ENCODE results near the gene FAM53B. TPM values are rescaled to one million over a fixed set of nuclear protein-coding genes. Genes with fewer than 3 reads are reported as not detected.

Gene FAM53B
- total RNA-seq, 1 donor from 2014 or later, result 16.3 TPM

DNA sequence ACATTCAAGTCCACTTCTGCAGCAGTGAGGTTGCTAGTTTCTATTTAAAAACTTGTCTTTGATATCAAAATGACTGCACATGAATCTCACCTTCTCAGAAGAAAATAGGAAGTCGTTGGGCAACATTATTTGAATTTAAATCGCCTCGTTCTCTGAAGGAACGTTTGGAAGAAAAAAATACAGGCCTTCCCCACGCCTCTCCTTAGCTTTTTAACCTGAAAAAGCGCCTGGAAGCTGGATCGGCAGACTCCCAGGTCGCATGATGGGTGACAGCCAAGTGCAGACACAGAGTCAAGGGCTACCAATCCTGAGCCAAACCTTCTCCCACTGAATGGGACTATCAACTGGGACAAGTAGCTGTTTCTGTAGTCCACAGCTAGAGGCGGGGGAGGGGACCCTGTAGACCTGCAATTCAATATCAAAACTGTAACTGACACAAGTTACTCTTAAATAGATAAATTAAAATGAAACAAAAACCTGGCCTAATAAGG, 2.2 kb downstream of the FAM53B start:
- no peak for DNase-seq

- peak; percentile 58 for DNase-seq
Measured at GRCh38 chr10:124741281-124741921, 2.8 kb downstream of the FAM53B start.

DNA sequence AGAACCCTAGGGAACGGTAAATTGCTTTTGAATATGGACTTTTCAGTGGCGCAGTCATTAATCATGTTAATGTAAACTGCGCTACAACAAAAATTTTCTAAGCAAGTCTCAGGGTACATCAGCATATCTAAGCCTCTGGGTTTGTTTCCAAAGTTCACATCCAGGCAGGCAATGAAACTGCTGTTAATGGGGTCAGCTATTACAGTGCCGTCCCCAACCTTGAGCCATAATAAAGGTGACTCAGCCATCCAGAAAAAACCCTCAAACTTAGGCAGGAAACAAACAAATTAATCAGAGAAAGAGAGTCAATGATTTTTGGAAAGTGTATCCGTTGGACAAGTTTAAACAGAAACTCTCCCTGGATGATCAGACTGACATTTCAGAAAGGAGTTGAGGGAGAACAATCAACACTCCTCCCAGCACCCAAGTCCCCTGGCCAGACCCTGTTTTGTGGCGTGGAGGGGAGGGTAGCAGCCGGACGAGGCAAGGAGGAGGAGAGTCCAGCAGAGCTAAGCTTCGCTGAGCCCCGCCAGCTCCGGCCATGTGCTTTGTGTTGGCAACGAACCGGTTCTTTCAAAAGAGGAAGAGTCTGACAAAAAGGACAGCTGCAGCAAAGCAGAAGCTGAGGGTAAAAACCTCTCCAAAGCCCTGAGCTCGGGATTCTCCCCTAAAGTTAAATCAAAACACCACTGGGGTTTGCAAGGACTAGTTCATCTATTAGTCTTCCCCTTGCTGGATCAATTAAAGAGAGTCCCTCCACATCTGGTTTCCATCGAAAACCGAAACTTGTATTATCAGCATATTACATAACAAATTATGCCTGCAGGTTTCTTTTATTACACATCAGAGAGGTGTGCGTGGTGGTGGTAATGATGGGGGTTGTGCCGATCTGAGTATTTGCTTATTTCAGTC, 3.6 kb downstream of the FAM53B start:
- DNase-seq, result peak; percentile 55

DNA sequence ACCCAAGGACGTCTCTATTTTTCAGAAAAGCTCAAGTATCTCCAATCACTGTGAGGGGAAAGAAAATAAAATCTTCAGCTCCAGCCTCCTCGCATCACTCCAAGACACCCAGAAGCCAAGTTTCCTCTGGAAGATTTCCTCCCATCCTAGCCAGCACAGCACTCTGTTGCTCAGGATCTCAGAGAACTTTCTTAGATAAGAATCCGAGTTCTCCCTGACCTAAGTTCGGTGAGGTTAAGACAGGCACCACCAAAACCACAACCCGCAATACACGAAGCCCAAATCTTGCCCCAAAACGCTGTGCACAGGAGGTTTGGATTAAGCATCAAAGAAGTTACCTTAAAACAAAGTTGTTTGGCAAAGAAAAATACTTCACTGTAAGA, 4.2 kb downstream of the FAM53B start:
- peak; percentile 59 for DNase-seq

DNA sequence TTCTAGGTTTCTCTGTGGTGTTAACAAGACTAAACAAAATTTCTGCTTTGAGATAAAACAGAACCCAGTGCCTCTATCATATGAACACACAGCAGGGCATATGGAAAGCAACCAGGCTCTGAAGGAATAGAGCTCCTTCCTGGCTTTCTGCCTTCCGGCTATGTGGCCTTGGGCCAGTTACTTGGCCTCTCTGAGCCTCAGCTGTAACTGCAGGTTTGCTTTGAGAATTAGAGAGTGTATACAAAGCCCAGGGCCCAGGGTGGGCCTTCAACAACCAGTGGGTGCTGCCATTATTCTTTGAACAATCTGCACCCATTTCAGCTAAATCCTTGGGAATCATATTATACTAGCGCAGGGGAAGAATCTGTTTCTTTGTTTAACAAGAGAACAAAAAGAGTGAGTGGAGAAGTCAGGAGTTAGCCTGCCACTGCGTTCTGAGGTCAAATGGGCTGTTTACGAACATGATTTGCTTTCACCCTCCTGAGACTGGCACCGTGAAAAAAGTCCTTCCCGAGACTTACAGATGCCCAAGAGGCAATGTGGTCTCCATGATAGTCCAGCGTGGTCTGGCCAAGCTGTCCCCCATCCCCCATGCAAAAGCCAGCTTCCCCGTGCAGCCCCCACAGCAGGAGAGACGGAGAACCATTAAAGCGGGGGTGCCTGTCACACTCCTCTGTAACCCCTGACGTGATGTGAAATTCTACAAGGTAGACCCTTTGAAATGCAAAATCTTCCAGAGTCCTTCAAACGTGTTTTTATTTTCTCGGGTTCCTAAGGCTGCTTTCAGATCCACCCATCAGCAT, 4.9 kb downstream of the FAM53B start:
- DNase-seq, result no peak

DNA sequence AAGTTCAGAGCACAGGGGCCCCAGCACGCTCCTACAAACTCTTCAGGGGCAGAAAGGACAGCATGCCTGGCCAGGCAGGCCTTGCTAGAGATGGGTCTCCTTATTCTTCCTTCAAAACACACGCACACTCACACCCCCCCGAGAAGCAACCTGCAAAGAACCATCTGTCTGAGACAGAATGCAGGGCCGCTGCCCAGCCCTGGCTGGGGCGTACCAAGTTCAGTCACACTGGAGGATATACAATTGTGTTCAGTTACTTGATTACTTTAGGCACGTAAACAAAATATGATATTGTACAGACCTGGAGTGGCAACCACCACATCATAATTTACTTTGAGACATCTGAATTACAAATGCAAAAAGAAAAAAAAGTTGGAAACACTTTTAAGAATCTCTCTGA, 5.7 kb downstream of the FAM53B start:
- no peak for DNase-seq

DNA sequence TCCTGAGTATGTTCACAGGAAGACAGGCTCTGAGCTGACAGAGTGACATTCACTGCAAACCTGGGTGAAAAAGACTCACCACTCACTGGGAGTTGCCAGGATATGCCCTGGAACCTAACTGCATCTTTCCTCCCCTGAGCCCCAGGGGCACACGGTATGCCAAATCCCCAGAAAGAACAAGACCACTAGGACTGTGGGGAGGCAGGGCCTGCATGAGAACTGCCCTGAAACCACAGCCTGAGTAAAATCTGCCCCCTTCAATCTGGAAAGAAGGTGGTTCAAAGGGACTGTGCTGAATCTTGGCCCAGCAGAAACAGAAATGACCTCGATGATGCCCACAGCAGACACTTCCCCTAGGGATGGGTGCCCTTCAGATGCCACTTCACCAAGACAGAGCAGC, 6.5 kb downstream of the FAM53B start:
- DNase-seq, result no peak

DNA sequence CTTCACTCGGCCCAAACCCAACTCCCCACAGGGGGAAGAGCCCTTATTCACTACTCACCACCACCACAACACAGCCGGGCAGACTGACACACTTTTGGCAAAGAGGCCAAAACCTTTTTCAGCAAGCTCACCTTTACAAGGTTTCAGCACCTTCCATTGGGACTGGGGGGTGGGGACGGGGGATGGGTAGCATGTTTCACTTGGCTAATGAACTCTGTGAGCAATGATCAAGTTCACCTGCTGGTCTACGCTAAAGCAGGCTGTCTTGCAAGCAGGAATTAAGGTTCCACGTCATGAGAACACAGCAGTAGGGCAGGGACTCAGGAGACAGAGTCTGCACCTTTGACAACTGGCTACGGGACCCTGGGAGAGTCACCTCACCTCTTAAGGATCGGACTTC, 7.0 kb downstream of the FAM53B start:
- no peak for DNase-seq

DNA sequence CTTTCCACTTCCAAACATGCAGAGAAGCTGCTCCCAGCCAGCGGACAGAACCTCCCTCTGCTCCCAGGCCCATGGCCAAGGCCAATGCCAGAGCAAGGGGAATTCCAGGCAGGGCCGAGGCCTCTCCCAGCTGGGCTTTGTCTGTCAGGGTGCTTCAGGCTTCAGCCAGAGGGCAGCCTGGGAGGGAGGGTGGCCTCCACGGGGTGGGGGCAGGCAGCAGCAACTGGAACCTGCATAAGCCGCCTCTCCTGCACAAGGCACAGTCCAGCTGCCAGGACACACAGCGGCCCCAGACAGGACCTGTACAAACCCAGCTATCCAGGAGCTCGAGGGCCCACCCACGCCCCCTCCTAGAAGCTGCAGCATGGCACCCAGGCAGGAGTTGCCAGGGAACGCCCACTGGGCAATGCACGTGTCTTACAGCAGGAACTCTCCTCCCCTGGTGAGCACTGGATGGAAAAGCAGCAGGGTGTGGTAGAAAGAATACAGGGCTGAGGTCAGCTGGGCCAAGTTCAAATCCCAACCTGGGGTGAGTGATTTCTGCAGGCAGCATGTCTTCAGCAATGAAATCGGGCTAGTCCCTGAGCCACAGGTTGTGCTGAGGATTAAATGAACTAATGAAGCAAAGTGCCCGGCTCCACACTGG, 7.6 kb downstream of the FAM53B start:
- DNase-seq, result peak; percentile 25

- no peak for DNase-seq
Measured at GRCh38 chr10:124735491-124736286, 8.5 kb downstream of the FAM53B start.

DNA sequence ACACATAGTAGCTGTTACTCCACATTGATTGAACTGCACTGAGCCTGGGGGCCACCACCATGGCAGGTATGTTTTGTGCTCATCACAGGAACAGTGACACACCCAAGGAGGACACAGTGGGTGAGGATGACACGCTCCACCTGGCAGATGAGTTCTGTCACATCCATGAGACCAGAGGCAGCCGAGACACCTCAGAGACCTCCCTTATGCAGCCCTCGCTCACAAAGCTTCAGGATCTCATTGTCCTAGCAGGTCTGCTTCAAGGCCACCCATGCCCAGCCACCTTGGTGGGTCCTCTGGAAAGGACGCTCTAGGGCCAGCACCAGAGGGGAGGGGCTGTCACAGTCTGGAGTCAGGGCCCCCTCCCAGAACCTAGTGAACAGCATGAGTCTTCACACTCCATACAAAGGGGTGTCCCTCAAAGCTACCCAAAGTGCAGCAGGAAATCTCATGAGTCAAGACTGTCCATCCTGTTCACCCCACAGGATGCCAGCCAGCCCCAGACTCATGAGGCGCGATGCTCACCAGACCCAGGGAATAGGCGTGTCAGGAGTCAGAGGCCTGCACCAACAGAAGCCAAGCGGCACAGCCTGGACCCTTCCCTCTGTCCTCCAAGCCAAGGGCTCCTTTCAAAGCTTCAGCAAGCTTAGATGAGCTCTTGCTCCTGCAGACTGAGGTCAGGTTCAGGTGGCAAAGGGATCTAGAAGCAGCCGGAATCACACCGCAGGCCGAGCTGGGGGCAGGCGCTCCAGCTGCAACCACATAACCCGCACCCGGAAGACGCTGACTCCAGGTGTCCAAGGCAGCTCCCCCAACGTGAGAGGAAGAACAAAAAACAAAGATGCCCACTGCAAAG, 9.6 kb downstream of the FAM53B start:
- no peak for DNase-seq

DNA sequence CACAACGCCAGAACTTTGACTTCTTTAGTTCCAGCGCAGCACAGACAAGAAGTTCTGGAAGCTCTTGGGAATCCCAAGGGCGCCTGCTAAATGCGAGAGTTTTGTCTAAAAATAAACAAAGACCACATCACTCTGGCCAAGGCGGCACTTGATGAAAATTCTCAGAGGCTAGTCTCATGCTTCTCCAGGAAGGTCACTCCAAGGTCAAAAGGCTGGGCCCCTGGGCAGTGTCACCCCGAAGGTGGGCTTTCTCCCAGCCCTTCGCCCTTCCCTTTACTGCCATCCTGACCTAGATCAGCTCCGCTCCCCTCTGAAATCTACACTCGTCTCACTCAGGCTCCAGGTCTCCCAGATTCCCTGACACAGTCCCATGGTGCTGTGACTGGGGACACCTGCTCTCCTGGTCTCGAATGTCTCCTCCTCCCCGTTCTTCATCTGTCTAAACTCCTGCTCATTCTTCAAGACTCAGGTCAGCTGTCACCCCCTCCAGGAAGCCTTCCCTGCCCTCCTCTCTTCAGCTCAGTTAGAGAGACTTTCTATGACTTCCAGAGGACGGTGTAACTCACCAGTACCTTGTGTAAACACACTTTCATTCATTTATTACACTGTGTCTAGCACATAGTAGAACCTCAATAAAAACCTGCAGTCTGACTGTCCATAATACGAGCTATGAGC, 10.5 kb downstream of the FAM53B start:
- no peak for DNase-seq

DNA sequence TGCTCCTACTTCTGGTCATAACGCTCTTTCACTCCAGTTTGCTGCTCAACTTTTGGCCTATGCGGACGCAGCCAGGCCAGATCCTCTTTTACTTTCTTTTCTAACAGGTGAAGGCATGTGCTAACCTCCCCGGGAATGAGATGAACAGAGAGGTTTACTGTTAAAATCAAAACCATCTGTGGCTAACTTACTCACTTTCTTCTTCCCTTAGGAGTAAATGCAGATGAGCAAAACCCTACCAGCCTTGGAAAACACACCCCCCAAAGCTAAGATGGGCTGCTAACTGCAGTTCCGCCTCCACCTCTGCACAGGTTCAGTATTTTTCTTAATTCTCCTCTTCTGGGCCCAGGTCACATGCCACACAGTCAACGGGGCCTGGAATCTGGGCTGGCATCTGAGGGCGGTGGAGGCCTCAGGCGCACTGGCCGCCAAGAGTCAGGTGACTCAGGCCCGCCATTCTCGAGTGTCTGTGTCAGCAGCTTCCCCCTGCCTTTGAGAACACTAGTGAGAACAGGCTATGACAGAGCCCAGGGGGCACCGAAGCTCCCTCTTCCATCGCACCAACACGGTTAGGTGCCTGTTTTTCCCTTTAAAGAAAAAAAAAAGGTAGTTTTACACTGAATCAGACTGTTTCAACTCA, 11.1 kb downstream of the FAM53B start:
- no peak for DNase-seq

DNA sequence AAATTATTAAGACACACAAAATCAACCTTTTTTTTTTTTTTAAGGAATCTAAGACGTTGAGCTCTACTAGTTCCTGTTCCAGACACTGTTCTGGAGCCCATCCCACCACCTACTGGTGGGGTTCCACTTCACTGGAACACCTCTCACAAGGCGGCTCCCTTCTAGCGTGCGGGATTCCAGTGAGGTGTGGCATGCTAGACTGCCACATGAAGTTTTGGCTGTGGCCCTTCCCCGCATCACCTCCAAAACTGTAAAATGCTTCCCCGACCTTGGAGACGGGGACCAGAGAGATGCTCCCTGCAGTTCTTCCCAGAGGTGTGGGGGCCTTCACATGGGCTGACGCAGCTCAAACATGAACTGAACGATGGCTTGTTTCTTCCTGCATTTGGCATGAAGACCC, 12.6 kb downstream of the FAM53B start:
- no peak for DNase-seq

DNA sequence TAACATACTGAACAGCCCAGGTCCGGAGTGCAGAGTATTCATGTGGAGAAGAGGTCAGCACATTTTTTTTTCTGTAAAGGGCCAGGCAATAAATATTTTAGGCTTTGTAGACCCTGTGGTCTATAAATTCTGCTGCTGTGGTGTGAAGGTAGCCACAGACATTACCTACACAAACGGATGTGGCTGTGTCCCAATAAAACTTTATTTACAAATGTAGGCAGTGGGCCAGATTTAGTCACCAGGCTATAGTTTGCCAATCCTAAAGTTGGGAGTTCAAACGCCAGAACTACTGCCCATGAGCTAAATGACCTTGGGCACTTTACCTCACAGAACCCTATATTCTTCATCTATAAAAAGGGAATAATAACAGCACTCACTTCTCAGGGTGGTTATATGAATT, 13.4 kb downstream of the FAM53B start:
- no peak for DNase-seq

GRCh38 chr10:124728830-124729661, 15.1 kb downstream of the FAM53B start:
- DNase-seq, result no peak

- peak; percentile 51 for DNase-seq
Measured at GRCh38 chr10:124728071-124728829, 15.9 kb downstream of the FAM53B start.
